K562 (cell line): ENCODE measurements around the gene KCTD13. TPM values are rescaled to one million over a fixed set of nuclear protein-coding genes. Genes with fewer than 3 reads are reported as not detected.

ENCODE experiments used
- BRD9 ChIP-seq: fragments of 450-650 bp; IDR thresholded peaks from 2 replicates; pipeline ENCODE4 v1.6.1; 2018; ENCODE audit warnings: low read depth; ENCODE audit not compliant: partially characterized antibody
- CREBBP ChIP-seq: IDR thresholded peaks from one replicate; pipeline ENCODE4 v1.6.1; 2012; ENCODE audit warnings: low read depth, mild to moderate bottlenecking, control low read depth, inconsistent platforms, low read length
- ESRRA ChIP-seq: fragments of 450-650 bp; IDR thresholded peaks from 2 replicates; pipeline ENCODE4 v1.6.1; 2014; ENCODE audit warnings: low read depth, mild to moderate bottlenecking, moderate library complexity, borderline replicate concordance
- HDAC2 ChIP-seq: fragments of 450-650 bp; IDR thresholded peaks from 2 replicates; pipeline ENCODE4 v1.6.1; 2016; ENCODE audit warnings: mild to moderate bottlenecking
- HDAC3 ChIP-seq: fragments of 450-650 bp; IDR thresholded peaks from 2 replicates; pipeline ENCODE4 v1.6.1; 2018; ENCODE audit warnings: borderline replicate concordance, mild to moderate bottlenecking, moderate library complexity; ENCODE audit not compliant: partially characterized antibody
- KDM1A ChIP-seq, 2 experiments: fragments of 450-650 bp; IDR thresholded peaks; 2 replicates each; pipeline ENCODE4 v1.6.1; 2016; ENCODE audit warnings: mild to moderate bottlenecking in 2 of 2
- KDM2B ChIP-seq: fragments of 250-450 bp; sonication (Bioruptor Pico); IDR thresholded peaks from 2 replicates; pipeline ENCODE4 v1.8.0; 2021; ENCODE audit warnings: mild to moderate bottlenecking, moderate library complexity
- MAFK ChIP-seq: IDR thresholded peaks from 2 replicates; pipeline ENCODE4 v1.6.1; 2011; ENCODE audit warnings: low read length, improper control_type of control experiment
- MCM2 ChIP-seq: fragments of 450-650 bp; IDR thresholded peaks from 2 replicates; pipeline ENCODE4 v1.6.1; 2017; ENCODE audit warnings: low read depth, mild to moderate bottlenecking
- MYNN ChIP-seq, 2 experiments: sonication (generic); formaldehyde crosslinking in 1 of 2; IDR thresholded peaks; 2 replicates each; pipeline versions ENCODE4 v1.5.0 to v1.6.1; 2016 to 2020; ENCODE audit warnings: antibody characterized with exemption in 1 of 2, missing genetic modification reagents in 1 of 2
- NUFIP1 ChIP-seq: fragments of 450-650 bp; IDR thresholded peaks from 2 replicates; pipeline ENCODE4 v1.6.1; 2018; ENCODE audit not compliant: partially characterized antibody
- PCBP1 ChIP-seq: fragments of 200-400 bp; formaldehyde crosslinking; IDR thresholded peaks from 2 replicates; pipeline ENCODE4 v1.6.1; 2018; ENCODE audit warnings: mild to moderate bottlenecking, low read depth, low read length; ENCODE audit not compliant: poor library complexity, severe bottlenecking
- PML ChIP-seq: IDR thresholded peaks from 2 replicates; pipeline ENCODE4 v1.6.1; 2012; ENCODE audit warnings: low read length, inconsistent platforms
- SIN3B ChIP-seq: fragments of 450-650 bp; IDR thresholded peaks from 2 replicates; pipeline ENCODE4 v1.6.1; 2017; ENCODE audit warnings: low read depth, mild to moderate bottlenecking, moderate library complexity
- SMAD3 ChIP-seq: fragments of 450-650 bp; formaldehyde crosslinking; conservative IDR thresholded peaks from 2 replicates; pipeline ENCODE4 v1.4.0; 2020; ENCODE audit warnings: mild to moderate bottlenecking
- SOX6 ChIP-seq: fragments of 450-650 bp; IDR thresholded peaks from 2 replicates; pipeline ENCODE4 v1.6.1; 2014; ENCODE audit warnings: mild to moderate bottlenecking
- TCF7 ChIP-seq: sonication (generic); IDR thresholded peaks from 2 replicates; pipeline ENCODE4 v1.6.1; 2016; ENCODE audit warnings: antibody characterized with exemption, borderline replicate concordance
- VEZF1 ChIP-seq: fragments of 200-800 bp; sonication (Bioruptor generic); IDR thresholded peaks from 2 replicates; pipeline ENCODE4 v1.6.1; 2017; ENCODE audit warnings: missing genetic modification characterization, missing compliant biosample characterization
- XRCC5 ChIP-seq: fragments of 200-400 bp; formaldehyde crosslinking; IDR thresholded peaks from 2 replicates; pipeline ENCODE4 v1.6.1; 2017; ENCODE audit warnings: low read depth, mild to moderate bottlenecking, low read length
- ZBTB49 ChIP-seq: sonication (generic); formaldehyde crosslinking; IDR thresholded peaks from 2 replicates; pipeline ENCODE4 v1.8.0; 2022; ENCODE audit warnings: missing genetic modification reagents, mild to moderate bottlenecking, borderline replicate concordance
- ZKSCAN1 ChIP-seq: fragments of 150-350 bp; IDR thresholded peaks from 2 replicates; pipeline ENCODE4 v1.6.1; 2016; ENCODE audit warnings: low read depth, low read length
- ZNF124 ChIP-seq: sonication (generic); formaldehyde crosslinking; IDR thresholded peaks from 2 replicates; pipeline ENCODE4 v1.8.1; 2022; ENCODE audit warnings: missing genetic modification reagents
- ZNF282 ChIP-seq: sonication (generic); formaldehyde crosslinking; IDR thresholded peaks from 2 replicates; pipeline ENCODE4 v1.8.1; 2023; ENCODE audit warnings: missing genetic modification reagents
- ZNF592 ChIP-seq: fragments of 450-650 bp; IDR thresholded peaks from 2 replicates; pipeline ENCODE4 v1.6.1; 2017; ENCODE audit warnings: antibody characterized with exemption, mild to moderate bottlenecking
- ZNF778 ChIP-seq: fragments of 450-650 bp; formaldehyde crosslinking; IDR thresholded peaks from 2 replicates; pipeline ENCODE4 v1.4.0; 2020; ENCODE audit warnings: mild to moderate bottlenecking, moderate library complexity
- polyA plus RNA-seq, 8 experiments: library from polyadenylated mRNA; depleted of rRNA in 4 of 8; stranded (reverse) in 5 of 8; unstranded in 3 of 8; fragments of >200 nt; fragmentation: Nextera tagmentation in 2 of 8; fragmentation: Illumina TruSeq in 1 of 8; extraction: Ambion mirVana in 2 of 8; extraction: Trizol in 1 of 8; gene quantifications; 2 replicates each; pipeline versions ENCODE4 v1.2.1 to v1.2.3, GENCODE V29; 2011 to 2014; ENCODE audit warnings: inconsistent platforms in 1 of 8, missing spikeins in 1 of 8
- total RNA-seq, 7 experiments: library from RNA; depleted of rRNA in 6 of 7; stranded (reverse); fragments of >200 nt in 6 of 7; fragmentation: Illumina TruSeq in 2 of 7; extraction: Trizol in 2 of 7; gene quantifications; 2 replicates each; pipeline versions ENCODE4 v1.2.1 to v1.2.3, GENCODE V29; 2011 to 2021; ENCODE audit warnings: low replicate concordance in 1 of 7

The KCTD13 gene
- total and polyA plus RNA-seq, 9 of the 15 experiments (the other 6 are each of a cell fraction or from before 2014, with no cell fraction given) = 1.0 to 20.6 (median 9.8) TPM

GRCh38 chr16:29975134-29975538, 49.1 kb upstream of the KCTD13 start (continued):
- TF ChIP-seq HDAC3 (no peak), KDM1A (IDR thresholded peaks at IDR 0.05) (peak; percentile 73 to 88), NUFIP1 (no peak), SIN3B (0 out of 2 replicates have a peak, but pooled peaks have one; percentile 11), KDM2B (no peak), PCBP1 (no peak), SMAD3 (CRISPR knock-in tag) (no peak), TCF7 (no peak), PML (no peak), ZBTB49 (CRISPR knock-in tag) (no peak), SOX6 (no peak), ZNF592 (no peak), HDAC2 (peak; percentile 68; the same call in 1 of the 2 replicates), MAFK (no peak), ZNF778 (CRISPR knock-in tag) (no peak), BRD9 (no peak), ESRRA (peak; percentile 100), ZNF124 (no peak), CREBBP (no peak), ZNF282 (no peak), MCM2 (no peak), MYNN (IDR thresholded peaks at IDR 0.05) (no peak), MYNN (CRISPR knock-in tag; IDR thresholded peaks at IDR 0.05) (no peak), VEZF1 (CRISPR knock-in tag) (no peak), XRCC5 (no peak), ZKSCAN1 (no peak)
